ENCODE data around the gene NGFR. TPM values are rescaled to one million over a fixed set of nuclear protein-coding genes. Genes with fewer than 3 reads are reported as not detected.

NGFR gene
- total RNA-seq, 1 experiment from 2014 or later: 1.8 TPM

GRCh38 chr17:49515196-49515770 is 20.2 kb downstream of the NGFR start:
- DNase-seq (ENCODE audit: low spot score): peak; percentile 91

DNA sequence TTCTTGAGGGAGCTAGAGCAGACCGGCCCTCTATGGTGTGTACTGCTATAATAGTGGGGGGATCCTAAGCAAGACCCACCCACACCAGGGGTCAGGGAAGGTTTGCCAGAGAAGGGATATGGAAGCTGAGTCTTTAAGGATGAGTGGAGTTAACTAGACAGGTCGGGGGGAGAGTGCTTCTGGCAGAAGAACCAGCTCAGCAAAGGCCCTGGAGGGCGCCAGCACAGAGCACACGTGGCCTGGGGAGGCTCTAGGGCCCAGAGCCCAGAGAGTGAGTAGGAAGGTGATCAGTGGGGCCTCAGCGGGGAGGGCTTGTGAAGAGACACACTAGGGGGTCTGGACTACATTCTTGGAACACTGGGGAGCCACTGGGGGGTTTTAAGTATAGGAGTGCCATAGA is 21.1 kb downstream of the NGFR start:
- no peak for DNase-seq (ENCODE audit: low spot score)

GRCh38 chr17:49518346-49519078 is 23.4 kb downstream of the NGFR start:
- DNase-seq (ENCODE audit: low spot score): no peak

DNA sequence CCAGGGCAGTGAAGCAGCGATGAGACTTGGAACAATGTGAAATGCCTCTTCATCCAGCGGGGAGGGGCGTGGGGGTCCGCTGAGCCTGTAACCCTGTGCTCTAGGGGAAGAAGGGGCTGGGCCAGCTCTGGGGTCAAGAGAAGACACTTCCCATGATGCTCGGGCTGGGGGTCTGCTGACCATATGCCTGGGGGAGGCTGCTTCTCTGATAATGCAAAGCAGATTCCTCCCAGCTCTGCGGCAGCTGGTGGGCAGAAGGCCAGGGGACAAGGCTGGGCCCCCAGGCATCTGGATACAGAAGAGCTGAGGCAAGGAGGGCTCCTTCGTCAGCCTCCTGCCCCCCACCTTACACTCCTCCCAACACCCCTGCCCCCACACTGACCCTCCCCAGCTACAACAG is 24.7 kb downstream of the NGFR start:
- DNase-seq (ENCODE audit: low spot score): no peak

DNA sequence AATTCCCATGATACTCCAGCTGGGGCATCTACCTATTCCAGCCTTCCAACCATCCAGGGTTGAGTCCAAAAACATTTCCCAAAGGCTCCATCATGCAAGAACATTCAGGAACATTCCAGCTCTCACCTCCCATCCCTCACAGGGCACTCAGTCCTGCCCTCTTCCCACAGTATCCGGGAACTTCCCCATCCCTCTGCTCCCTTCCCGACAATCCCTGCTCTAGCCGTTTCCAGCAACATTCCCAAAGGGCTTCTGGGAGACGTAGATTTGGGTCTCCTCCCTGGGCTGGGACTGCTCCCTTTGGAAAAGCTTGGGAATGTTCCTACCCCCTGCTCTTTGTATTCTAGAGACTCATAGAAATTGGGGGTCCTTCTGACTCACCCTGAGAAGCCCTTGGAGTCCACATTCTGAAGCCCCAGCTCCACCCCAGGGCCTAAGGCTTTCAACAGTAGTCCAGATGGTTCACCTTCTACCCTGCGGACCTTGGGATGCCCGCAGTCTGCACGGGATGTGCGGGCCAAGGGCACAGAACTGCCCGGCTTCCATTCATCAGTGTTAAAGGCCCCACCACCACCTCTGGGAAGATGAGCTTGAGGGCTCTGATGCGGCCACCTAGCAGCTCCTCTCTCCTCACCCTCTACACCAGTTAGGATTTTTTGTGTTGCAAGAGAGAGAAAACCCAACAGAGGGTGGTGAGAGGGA is 25.4 kb downstream of the NGFR start:
- no peak for DNase-seq (ENCODE audit: low spot score)

- DNase-seq (ENCODE audit: low spot score): no peak
Observed at GRCh38 chr17:49521088-49521450, 26.0 kb downstream of the NGFR start.

GRCh38 chr17:49521471-49522356 is 26.6 kb downstream of the NGFR start:
- no peak for DNase-seq (ENCODE audit: low spot score)

GRCh38 chr17:49522357-49522890 is 27.3 kb downstream of the NGFR start:
- DNase-seq (ENCODE audit: low spot score): no peak

DNA sequence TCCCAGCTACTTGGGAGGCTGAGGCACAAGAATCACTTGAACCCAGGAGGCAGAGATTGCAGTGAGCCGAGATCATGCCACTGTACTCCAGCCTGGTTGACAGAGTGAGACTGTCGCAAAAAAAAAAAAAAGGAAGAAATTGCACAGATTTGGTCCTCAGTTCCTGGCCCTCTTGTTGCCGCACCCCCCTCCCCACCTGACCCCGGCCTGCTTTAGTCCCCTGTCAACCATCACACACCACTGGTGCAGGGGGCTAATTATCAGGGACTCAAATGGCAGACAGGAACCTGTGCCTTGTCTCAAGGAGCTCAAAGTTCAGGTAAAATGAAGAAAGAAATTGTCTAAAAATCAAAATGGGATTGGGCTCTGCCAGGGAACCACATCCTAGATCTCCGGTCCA is 28.1 kb downstream of the NGFR start:
- DNase-seq (ENCODE audit: low spot score): no peak

- peak; percentile 75 for DNase-seq (ENCODE audit: low spot score)
Observed at GRCh38 chr17:49523706-49524472, 28.8 kb downstream of the NGFR start.

DNA sequence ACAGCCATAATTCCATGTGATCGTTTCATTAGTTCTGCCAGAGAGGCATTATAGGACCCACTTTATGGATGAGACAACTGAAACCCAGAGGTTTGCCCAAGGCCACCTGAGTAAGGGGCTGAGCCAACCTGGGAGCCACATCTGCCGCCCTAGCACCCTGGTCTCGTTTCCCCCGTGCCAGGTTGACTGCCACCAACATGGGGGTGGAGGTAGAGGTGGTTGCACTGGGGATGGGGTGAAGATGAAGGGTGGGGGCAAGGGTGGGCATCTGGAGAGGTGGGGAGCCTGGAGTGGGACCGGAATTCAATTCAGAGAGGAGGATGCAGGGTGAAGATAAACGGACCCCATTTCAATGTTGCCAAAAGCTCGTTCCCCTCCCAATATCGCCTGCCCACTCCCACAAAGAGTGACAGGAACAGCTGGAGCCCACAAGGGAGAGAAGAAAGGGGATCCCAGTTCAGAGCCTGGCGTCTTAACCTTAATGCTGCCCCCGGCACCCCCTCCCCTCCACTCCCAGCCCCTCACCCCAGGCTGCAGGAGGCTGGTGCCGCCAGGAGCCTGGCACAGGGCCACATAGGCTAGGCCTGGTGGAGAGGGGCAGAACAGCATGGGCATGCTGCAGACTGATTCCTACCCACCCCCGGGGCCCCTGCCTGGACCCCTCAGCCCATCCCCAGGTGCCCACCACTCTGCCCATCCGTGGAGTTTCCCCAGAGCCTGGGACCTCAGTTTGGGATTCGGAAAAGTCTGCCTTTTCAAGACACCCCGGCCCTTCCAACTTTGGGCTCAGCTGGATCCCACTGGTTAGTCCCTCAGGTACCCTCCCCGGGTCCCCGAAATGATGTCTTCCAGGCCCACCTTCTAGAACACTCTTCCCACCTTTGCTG is 29.6 kb downstream of the NGFR start:
- DNase-seq (ENCODE audit: low spot score): no peak

- no peak for DNase-seq (ENCODE audit: low spot score)
Observed at GRCh38 chr17:49525831-49526741, 31.0 kb downstream of the NGFR start.

- no peak for DNase-seq (ENCODE audit: low spot score)
Observed at GRCh38 chr17:49527927-49528651, 33.0 kb downstream of the NGFR start.

- no peak for DNase-seq (ENCODE audit: low spot score)
Observed at GRCh38 chr17:49528966-49529365, 33.9 kb downstream of the NGFR start.

- no peak for DNase-seq (ENCODE audit: low spot score)
Observed at GRCh38 chr17:49530118-49530517, 35.0 kb downstream of the NGFR start.

- DNase-seq (ENCODE audit: low spot score): no peak
Observed at GRCh38 chr17:49543860-49544259, 48.8 kb downstream of the NGFR start.

GRCh38 chr17:49545007-49545660 is 50.0 kb downstream of the NGFR start:
- no peak for DNase-seq (ENCODE audit: low spot score)
